ENCODE results near the gene HBA1. TPM values are rescaled to one million over a fixed set of nuclear protein-coding genes. Genes with fewer than 3 reads are reported as not detected.

HBA1 gene
- total and polyA plus RNA-seq, 9 of the 15 experiments (the other 6 are each of a cell fraction or from before 2014, with no cell fraction given), result 128 to 2,388 (median 380) TPM

- peaks cover 52% of the 10 kb centered on the region for H3K79me2 ChIP-seq (ENCODE audit: control insufficient read depth, insufficient read depth, low read length)
- WGBS (ENCODE audit: insufficient coverage, low coverage, missing lambda C conversion rate), result 22% methylated on average over 11 of the region's 11 CpGs
- no peak overlapping the region for H2AFZ ChIP-seq (ENCODE audit: low read depth, low read length)
- TF ChIP-seq GABPB1 (CRISPR knock-in tag; IDR thresholded peaks at IDR 0.05) (no peak), FOXA3 (CRISPR knock-in tag; conservative IDR thresholded peaks at IDR 0.05 in 1 of 2, IDR thresholded peaks at IDR 0.05 in 1 of 2) (peak; percentile 49 to 76), MTF1 (CRISPR knock-in tag; IDR thresholded peaks at IDR 0.05; ENCODE audit: borderline replicate concordance) (no peak), CEBPG (CRISPR knock-in tag; IDR thresholded peaks at IDR 0.05) (peak; percentile 52; the same call in 1 of the 2 replicates), CEBPG (tag; conservative IDR thresholded peaks at IDR 0.05 in 1 of 2, IDR thresholded peaks at IDR 0.05 in 1 of 2) (no peak), RBM39 (optimal IDR thresholded peaks at IDR 0.05; ENCODE audit: low read depth, low read length) (peak; percentile 78), MEIS2 (IDR thresholded peaks at IDR 0.05; ENCODE audit: partially characterized antibody) (peak; percentile 86), C11orf30 (IDR thresholded peaks at IDR 0.05; ENCODE audit: low read depth) (no peak), TARDBP (IDR thresholded peaks at IDR 0.05) (0 out of 2 replicates have a peak, but pooled peaks have one; percentile 26), FOSL1 (tag; conservative IDR thresholded peaks at IDR 0.05) (peak; percentile 41; the same call in 1 of the 2 replicates), CBFA2T3 (IDR thresholded peaks at IDR 0.05) (peak; percentile 68), ZNF445 (CRISPR knock-in tag; IDR thresholded peaks at IDR 0.05; ENCODE audit: low read depth) (no peak), CHD1 (IDR thresholded peaks at IDR 0.05; ENCODE audit: low read length) (peak; percentile 82), POLR2A (conservative IDR thresholded peaks at IDR 0.05) (peak; percentile 54), ARID1B (IDR thresholded peaks at IDR 0.05) (peak; percentile 75), POLR2AphosphoS5 (IDR thresholded peaks at IDR 0.05; ENCODE audit: control insufficient read depth, insufficient read depth, low read depth, low read length) (peak; percentile 21; the same call in 1 of the 2 replicates), PHF21A (IDR thresholded peaks at IDR 0.05; ENCODE audit: borderline replicate concordance, low read depth) (0 out of 2 replicates have a peak, but pooled peaks have one; percentile 30), RBFOX2 (IDR thresholded peaks at IDR 0.05; ENCODE audit: low read depth, low read length) (peak; percentile 70), VEZF1 (CRISPR knock-in tag; IDR thresholded peaks at IDR 0.05) (no peak), NCOR1 (IDR thresholded peaks at IDR 0.05) (peak; percentile 53; the same call in 1 of the 2 replicates), POLR2G (IDR thresholded peaks at IDR 0.05; ENCODE audit: low read depth, low read length) (peak; percentile 63), TAL1 (IDR thresholded peaks at IDR 0.05) (peak; percentile 42; the same call in 1 of the 2 replicates), KDM4B (IDR thresholded peaks at IDR 0.05; ENCODE audit: borderline replicate concordance in 2 of 2, low read depth in 1 of 2) (no peak)
Measured at GRCh38 chr16:177981-178667, 1.6 kb downstream of the HBA1 start.

More at GRCh38 chr16:177981-178667, 1.6 kb downstream of the HBA1 start:
- ATAC-seq, result peak; percentile 2; the same call in 1 of the 3 replicates
- H3K36me3 ChIP-seq (ENCODE audit: control insufficient read depth, insufficient read depth, low read length), result peaks cover 24% of the 10 kb centered on the region
- CTCF ChIA-PET (ENCODE audit: low intra/inter-chr PET ratio), result no interaction called here
- H3K4me3 ChIP-seq, result peak overlapping the region; percentile 55
- DNase-seq (ENCODE audit: extremely low read depth in 1 of 4, low spot score in 3 of 4), result peak in 2 of 4 experiments; percentile 9 to 63
- no peaks in the 10 kb centered on the region for H3K9me3 ChIP-seq (replicated peaks; ENCODE audit: control insufficient read depth, insufficient read depth, low read depth, low read length)
- peaks cover 3% of the 10 kb centered on the region for H3K9me1 ChIP-seq (ENCODE audit: control insufficient read depth, insufficient read depth, low read length)
- in situ Hi-C loops (cut with MboI), result no loop called here
- H3K4me1 ChIP-seq (replicated peaks in 1 of 2; ENCODE audit: control insufficient read depth in 2 of 2, insufficient read depth in 2 of 2, low read length in 2 of 2), result peaks cover 30 to 62% of the 10 kb centered on the region in 2 experiments; a peak in 4 of 5 replicates
- peak; percentile 54 for FAIRE-seq
- H3K9ac ChIP-seq (ENCODE audit: insufficient read depth in 1 of 2, low read depth in 2 of 2, low read length in 2 of 2), result peak overlapping the region; percentile 63 to 88
- intact Hi-C loops (cut with micrococcal nuclease), result loop anchor here (2.0 kb wide), 1 partner anchor 35 kb away; no protein-coding TSS in a partner anchor
- peak overlapping the region; percentile 57 for H3K27ac ChIP-seq (ENCODE audit: extremely low read depth, low read depth, low read length)
- H4K20me1 ChIP-seq (replicated peaks; ENCODE audit: control insufficient read depth, insufficient read depth, low read length), result 0 out of 2 replicates have a peak, but pooled peaks cover 3% of the 10 kb centered on the region
- H3K27me3 ChIP-seq (ENCODE audit: control insufficient read depth in 2 of 2, insufficient read depth in 2 of 2, low read length in 2 of 2), result no peaks in the 10 kb centered on the region
- peak overlapping the region; percentile 80 for H3K4me2 ChIP-seq (ENCODE audit: insufficient read depth, low read length)
- no TSS peak for BruUV-seq (replicated peaks)
- POLR2A ChIA-PET, result interaction anchor here (0.6 to 1.8 kb wide), 4 partner anchors 20 to 185 kb away, joined by 3 to 8 read pairs (median 5); no protein-coding TSS in a partner anchor
